Head of caudate nucleus (tissue), 42 donors: ENCODE results near the gene SYT11.

Experiments used
- DNase-seq, 42 donors: peaks; one replicate each; pipeline versions ENCODE4 v3.0.0 to v3.0.0-alpha.2; 2020 to 2021; ENCODE audit warnings: mixed read lengths in 7 of 42
- intact Hi-C: fragments of 100-400 bp; cut with DNase I; formaldehyde crosslinking; loops from one replicate; pipeline ENCODE4 v1.15.0; 2022

SYT11 gene

GRCh38 chr1:155858800-155859233 lies 550 bp upstream of the SYT11 start:
- no peak for DNase-seq
- intact Hi-C loops: loop anchor here (5.0 kb wide), 1 partner anchor 113 kb away; no protein-coding TSS in a partner anchor

GRCh38 chr1:155859881-155860871 lies 809 bp downstream of the SYT11 start:
- peak; percentile 85 to 98 (median 92) for DNase-seq
- intact Hi-C loops: loop anchor here (1.0 to 5.0 kb wide), 3 partner anchors 11 to 112 kb away; partner anchors contain the start of gene KHDC4

GRCh38 chr1:155860970-155861510 lies 1.7 kb downstream of the SYT11 start:
- no peak for DNase-seq
- intact Hi-C loops: loop anchor here (1.0 to 5.0 kb wide), 2 partner anchors 10 to 71 kb away; partner anchors contain the start of gene KHDC4

- no peak for DNase-seq
- intact Hi-C loops: loop anchor here (5.0 kb wide), 1 partner anchor 70 kb away; the partner anchor contains the start of gene KHDC4
Observed at GRCh38 chr1:155861896-155862295, 2.5 kb downstream of the SYT11 start.

- DNase-seq: no peak
- intact Hi-C loops: loop anchor here (5.0 kb wide), 1 partner anchor 68 kb away; the partner anchor contains the start of gene KHDC4
Observed at GRCh38 chr1:155864393-155864792, 5.0 kb downstream of the SYT11 start.

- intact Hi-C loops: no loop called here
- DNase-seq: no peak
Observed at GRCh38 chr1:155867766-155868165, 8.4 kb downstream of the SYT11 start.

- peak; percentile 79 to 98 (median 93) for DNase-seq
- intact Hi-C loops: loop anchor here (1.0 to 5.0 kb wide), 2 partner anchors 11 to 41 kb away; partner anchors contain the start of gene RIT1
Observed at GRCh38 chr1:155871390-155871789, 12.0 kb downstream of the SYT11 start.

- intact Hi-C loops: loop anchor here (5.0 kb wide), 1 partner anchor 40 kb away; the partner anchor contains the start of gene RIT1
- peak; percentile 26 to 87 (median 65) for DNase-seq
Observed at GRCh38 chr1:155872527-155872926, 13.2 kb downstream of the SYT11 start.

GRCh38 chr1:155873860-155874259 lies 14.5 kb downstream of the SYT11 start:
- no peak for DNase-seq
- intact Hi-C loops: loop anchor here (5.0 kb wide), 1 partner anchor 38 kb away; the partner anchor contains the start of gene RIT1

- intact Hi-C loops: no loop called here
- DNase-seq: no peak
Observed at GRCh38 chr1:155877945-155878344, 18.6 kb downstream of the SYT11 start.

GRCh38 chr1:155880251-155880650 lies 20.9 kb downstream of the SYT11 start:
- DNase-seq: peak in 16 of 42 donors; percentile 19 to 67 (median 38)
- intact Hi-C loops: no loop called here

- DNase-seq: no peak
- intact Hi-C loops: no loop called here
Observed at GRCh38 chr1:155880950-155881349, 21.6 kb downstream of the SYT11 start.

GRCh38 chr1:155882235-155882634 lies 22.9 kb downstream of the SYT11 start:
- intact Hi-C loops: no loop called here
- no peak for DNase-seq

- DNase-seq: no peak
- intact Hi-C loops: no loop called here
Observed at GRCh38 chr1:155882766-155883165, 23.4 kb downstream of the SYT11 start.

- DNase-seq: no peak
- intact Hi-C loops: no loop called here
Observed at GRCh38 chr1:155884031-155884960, 24.9 kb downstream of the SYT11 start.

GRCh38 chr1:155884982-155885381 lies 25.6 kb downstream of the SYT11 start:
- no peak for DNase-seq
- intact Hi-C loops: no loop called here

GRCh38 chr1:155888481-155888880 lies 29.1 kb downstream of the SYT11 start:
- intact Hi-C loops: no loop called here
- DNase-seq: no peak

- DNase-seq: no peak
Observed at GRCh38 chr1:155889566-155889965, 30.2 kb downstream of the SYT11 start.

GRCh38 chr1:155890251-155890650 lies 30.9 kb downstream of the SYT11 start:
- DNase-seq: no peak
- intact Hi-C loops: no loop called here

More at GRCh38 chr1:155889566-155889965, 30.2 kb downstream of the SYT11 start:
- intact Hi-C loops: no loop called here
